ENCODE data around the gene ZC3H10.

- TF ChIP-seq CTCF (conservative IDR thresholded peaks at IDR 0.05; ENCODE audit: low read depth, low read length) (no peak), EZH2 (IDR thresholded peaks at IDR 0.05; ENCODE audit: borderline replicate concordance, low read depth, low read length, poor library complexity, severe bottlenecking) (no peak)
These were observed 45.7 kb downstream of the ZC3H10 start for GRCh38 chr12:56163533-56164344.

All from A673 (cell line).